H1 (cell line): ENCODE results near the gene CHD3. TPM values are rescaled to one million over a fixed set of nuclear protein-coding genes. Genes with fewer than 3 reads are reported as not detected.

Experiments
- CTCF ChIA-PET: fragments of 300-600 bp; sonication (Branson Sonifier 250); formaldehyde crosslinking; loops from one replicate; lab custom pipeline; 2021; ENCODE audit not compliant: partially characterized antibody; lab: Charles Lee
- POLR2A ChIA-PET: fragments of 300-600 bp; sonication (Branson Sonifier 250); formaldehyde crosslinking; loops from one replicate; lab custom pipeline; 2021; ENCODE audit warnings: inconsistent platforms; ENCODE audit not compliant: partially characterized antibody; lab: Charles Lee
- DNase-seq, 2 experiments: peaks; one replicate each; pipeline versions ENCODE4 v3.0.0 to v3.0.0-alpha.2; 2010 to 2022; ENCODE audit warnings: low spot score in 2 of 2, low read depth in 1 of 2, mixed read lengths in 1 of 2
- FAIRE-seq: peaks from 2 replicates; lab custom pipeline; 2011; peaks lifted over from hg19 to GRCh38; lab: Jason Lieb, UNC
- H2AFZ ChIP-seq: 2 replicates; pipeline ENCODE4 v1.8.1; 2012; ENCODE audit warnings: low read length, inconsistent platforms
- H2AK5ac ChIP-seq: 2 replicates; pipeline ENCODE4 v1.6.1; 2013; ENCODE audit warnings: low read depth, low read length
- H2BK120ac ChIP-seq: replicated peaks from 2 replicates; pipeline ENCODE3; 2013; ENCODE audit warnings: low read depth, low read length, inconsistent platforms
- H2BK12ac ChIP-seq: 2 replicates; pipeline ENCODE4 v1.6.1; 2013; ENCODE audit warnings: low read depth, low read length
- H2BK15ac ChIP-seq: 2 replicates; pipeline ENCODE4 v1.6.1; 2013; ENCODE audit warnings: low read length
- H2BK20ac ChIP-seq: 2 replicates; pipeline ENCODE4 v1.6.1; 2013; ENCODE audit warnings: low read length
- H2BK5ac ChIP-seq: 2 replicates; pipeline ENCODE4 v1.6.1; 2013; ENCODE audit warnings: low read depth, low read length
- H3K14ac ChIP-seq: 2 replicates; pipeline ENCODE4 v1.6.1; 2013; ENCODE audit warnings: inconsistent platforms; ENCODE audit not compliant: insufficient read length
- H3K18ac ChIP-seq: 2 replicates; pipeline ENCODE4 v1.6.1; 2013; ENCODE audit warnings: low read length; ENCODE audit errors: extremely low read depth
- H3K23ac ChIP-seq: 2 replicates; pipeline ENCODE4 v1.6.1; 2013; ENCODE audit warnings: inconsistent platforms; ENCODE audit not compliant: insufficient read length
- H3K23me2 ChIP-seq: 2 replicates; pipeline ENCODE4 v1.6.1; 2013; ENCODE audit warnings: low read depth, low read length
- H3K27ac ChIP-seq: 2 replicates; pipeline ENCODE4 v1.6.1; 2011; ENCODE audit warnings: low read depth, low read length, inconsistent platforms
- H3K27me3 ChIP-seq, 4 experiments: replicated peaks in 1 of 4; 1 replicate in 1 of 4; 2 replicates in 3 of 4; pipeline versions ENCODE4 v1.6.1 to v1.8.1; 2011 to 2013; ENCODE audit warnings: low read length in 3 of 4, mild to moderate bottlenecking in 3 of 4, inconsistent platforms in 2 of 4, mixed read lengths in 2 of 4, moderate library complexity in 1 of 4; ENCODE audit not compliant: control insufficient read depth in 3 of 4, insufficient read depth in 3 of 4; ENCODE audit errors: extremely low read depth in 1 of 4
- H3K36me3 ChIP-seq, 4 experiments: 2 replicates each; pipeline versions ENCODE4 v1.6.1 to v1.8.1; 2011 to 2013; ENCODE audit warnings: mild to moderate bottlenecking in 4 of 4, low read length in 3 of 4, moderate library complexity in 2 of 4, control low read depth in 1 of 4, inconsistent platforms in 1 of 4; ENCODE audit not compliant: insufficient read depth in 4 of 4, control insufficient read depth in 2 of 4
- H3K4ac ChIP-seq: replicated peaks from 2 replicates; pipeline ENCODE3; 2013; ENCODE audit warnings: low read length, low read depth, mixed read lengths, inconsistent platforms; ENCODE audit not compliant: insufficient read length
- H3K4me1 ChIP-seq, 4 experiments: replicated peaks in 1 of 4; 1 replicate in 1 of 4; 2 replicates in 3 of 4; pipeline versions ENCODE4 v1.6.1 to v1.8.1; 2011 to 2013; ENCODE audit warnings: low read length in 3 of 4, inconsistent platforms in 2 of 4, mixed read lengths in 1 of 4; ENCODE audit not compliant: insufficient read depth in 4 of 4, control insufficient read depth in 3 of 4
- H3K4me2 ChIP-seq, 2 experiments: 2 replicates each; pipeline versions ENCODE4 v1.6.1 to v1.8.1; 2011 to 2013; ENCODE audit warnings: low read depth in 2 of 2, low read length in 2 of 2, control low read depth in 1 of 2, inconsistent platforms in 1 of 2, mild to moderate bottlenecking in 1 of 2; ENCODE audit not compliant: insufficient read depth in 1 of 2
- H3K4me3 ChIP-seq, 4 experiments: fragments of 200-600, 300-600 bp in 1 of 4; sonication (generic), shearing (Covaris generic), sonication (Bioruptor Twin) in 1 of 4; 2 replicates each; pipeline versions ENCODE4 v1.5.1 to v1.8.1; 2011 to 2016; ENCODE audit warnings: low read length in 4 of 4, low read depth in 3 of 4, control low read depth in 2 of 4, inconsistent platforms in 2 of 4, mild to moderate bottlenecking in 2 of 4, mixed read lengths in 1 of 4, moderate library complexity in 1 of 4; ENCODE audit not compliant: insufficient read depth in 2 of 4; ENCODE audit errors: extremely low read depth in 1 of 4
- H3K56ac ChIP-seq: replicated peaks from 2 replicates; pipeline ENCODE3; 2013; ENCODE audit warnings: low read depth, mild to moderate bottlenecking, mixed read lengths, low read length, inconsistent platforms; ENCODE audit not compliant: insufficient read length
- H3K79me1 ChIP-seq: 2 replicates; pipeline ENCODE4 v1.6.1; 2013; ENCODE audit warnings: low read depth, low read length, control low read depth
- H3K79me2 ChIP-seq, 2 experiments: 2 replicates each; pipeline versions ENCODE4 v1.6.1 to v1.8.1; 2012 to 2013; ENCODE audit warnings: low read length in 2 of 2, mild to moderate bottlenecking in 2 of 2, inconsistent platforms in 1 of 2; ENCODE audit not compliant: insufficient read depth in 2 of 2, control insufficient read depth in 1 of 2
- H3K9ac ChIP-seq, 4 experiments: replicated peaks in 1 of 4; 1 replicate in 1 of 4; 2 replicates in 3 of 4; pipeline versions ENCODE4 v1.6.1 to v1.8.1; 2011 to 2013; ENCODE audit warnings: low read depth in 3 of 4, low read length in 3 of 4, control low read depth in 2 of 4, mild to moderate bottlenecking in 2 of 4, moderate library complexity in 2 of 4, inconsistent platforms in 1 of 4; ENCODE audit errors: extremely low read depth in 1 of 4
- H3K9me3 ChIP-seq, 2 experiments: 2 replicates each; pipeline versions ENCODE4 v1.6.1 to v1.8.1; 2012 to 2013; ENCODE audit warnings: mild to moderate bottlenecking in 2 of 2, moderate library complexity in 2 of 2, control low read depth in 1 of 2, inconsistent platforms in 1 of 2, low read depth in 1 of 2, low read length in 1 of 2, mixed read lengths in 1 of 2; ENCODE audit not compliant: insufficient read depth in 2 of 2
- H4K20me1 ChIP-seq, 2 experiments: replicated peaks in 1 of 2; 2 replicates each; pipeline versions ENCODE3 to v1.8.1; 2011 to 2013; ENCODE audit warnings: inconsistent platforms in 2 of 2, low read length in 2 of 2, mild to moderate bottlenecking in 1 of 2; ENCODE audit not compliant: insufficient read depth in 2 of 2, control insufficient read depth in 1 of 2
- H4K5ac ChIP-seq: 2 replicates; pipeline ENCODE4 v1.6.1; 2013; ENCODE audit warnings: low read length, low read depth, mixed read lengths, inconsistent platforms; ENCODE audit not compliant: insufficient read length
- H4K8ac ChIP-seq: 2 replicates; pipeline ENCODE4 v1.8.0; 2013; ENCODE audit warnings: mild to moderate bottlenecking, moderate library complexity, low read length, inconsistent platforms; ENCODE audit not compliant: insufficient read depth; ENCODE audit errors: extremely low read depth
- H4K91ac ChIP-seq: replicated peaks from 2 replicates; pipeline ENCODE3; 2013; ENCODE audit warnings: low read length, mixed read lengths, inconsistent platforms; ENCODE audit not compliant: insufficient read length
- ASH2L ChIP-seq: fragments of 200-600, 300-600 bp; sonication (generic); IDR thresholded peaks from one replicate; pipeline ENCODE4 v1.7.1; 2017; ENCODE audit warnings: low read length
- CBX8 ChIP-seq: fragments of 300-800, 300-1000 bp; sonication (generic); IDR thresholded peaks from 2 replicates; pipeline ENCODE4 v1.7.1; 2016; ENCODE audit warnings: low read depth, low read length, borderline replicate concordance
- CHD1 ChIP-seq: IDR thresholded peaks from 2 replicates; pipeline ENCODE4 v1.6.1; 2012; ENCODE audit warnings: low read depth, low read length, improper control_type of control experiment
- CHD2 ChIP-seq: IDR thresholded peaks from 2 replicates; pipeline ENCODE4 v1.6.1; 2012; ENCODE audit warnings: low read length, improper control_type of control experiment
- CREB1 ChIP-seq: IDR thresholded peaks from 2 replicates; pipeline ENCODE4 v1.6.1; 2012; ENCODE audit warnings: inconsistent platforms
- CTBP2 ChIP-seq: IDR thresholded peaks from 2 replicates; pipeline ENCODE4 v1.7.0; 2011; ENCODE audit warnings: borderline replicate concordance, mild to moderate bottlenecking, moderate library complexity, mixed read lengths, low read length; ENCODE audit not compliant: insufficient read depth, insufficient read length
- EGR1 ChIP-seq: IDR thresholded peaks from 2 replicates; pipeline ENCODE4 v1.6.1; 2011; ENCODE audit warnings: low read depth, low read length, borderline replicate concordance
- EZH2 ChIP-seq: fragments of 200-600 bp; sonication (generic); IDR thresholded peaks from 2 replicates; pipeline ENCODE4 v1.7.1; 2012; ENCODE audit warnings: low read depth, mild to moderate bottlenecking, moderate library complexity, low read length, inconsistent platforms; ENCODE audit not compliant: severe bottlenecking
- KDM4A ChIP-seq: IDR thresholded peaks from one replicate; pipeline ENCODE4 v1.7.1; 2012; ENCODE audit warnings: low read depth, mild to moderate bottlenecking, moderate library complexity, low read length, inconsistent platforms; ENCODE audit not compliant: severe bottlenecking
- NANOG ChIP-seq: IDR thresholded peaks from 2 replicates; pipeline ENCODE4 v1.6.1; 2011; ENCODE audit warnings: low read length, low read depth, mild to moderate bottlenecking, inconsistent platforms; ENCODE audit not compliant: insufficient read depth, poor library complexity, severe bottlenecking
- POLR2AphosphoS5 ChIP-seq: IDR thresholded peaks from 2 replicates; pipeline ENCODE4 v1.6.1; 2011; ENCODE audit warnings: low read depth, low read length
- RFX5 ChIP-seq: IDR thresholded peaks from 2 replicates; pipeline ENCODE4 v1.6.1; 2011; ENCODE audit warnings: low read depth, low read length, improper control_type of control experiment, borderline replicate concordance
- SUZ12 ChIP-seq: fragments of 200-600 bp; sonication (generic); IDR thresholded peaks from 2 replicates; pipeline ENCODE4 v1.6.1; 2012; ENCODE audit warnings: mild to moderate bottlenecking, inconsistent platforms, low read length, moderate library complexity, mixed read lengths
- TBP ChIP-seq: IDR thresholded peaks from 2 replicates; pipeline ENCODE4 v1.6.1; 2011; ENCODE audit warnings: low read depth, low read length, improper control_type of control experiment
- WGBS, 2 experiments: shearing (Covaris generic) in 1 of 2; methylation state at CpG; one replicate each; pipeline versions ENCODE4 v1.1.6 to v1.1.7; 2013 to 2015; ENCODE audit warnings: low lambda C conversion rate in 2 of 2, mixed read lengths in 2 of 2, inconsistent platforms in 1 of 2, low coverage in 1 of 2, missing lambda C conversion rate in 1 of 2; ENCODE audit not compliant: insufficient replicate concordance in 2 of 2, insufficient coverage in 1 of 2, insufficient read length in 1 of 2; ENCODE audit errors: extremely low coverage in 1 of 2, missing lambda C conversion rate in 1 of 2; 5-methylcytosine and 5-hydroxymethylcytosine counted together
- polyA plus RNA-seq, 7 experiments: library from polyadenylated mRNA; depleted of rRNA in 3 of 7; stranded (reverse) in 5 of 7; unstranded in 2 of 7; fragments of >200 nt in 5 of 7; fragments of 200-250 nt in 2 of 7; gene quantifications; 1 replicate in 5 of 7; 2 replicates in 1 of 7; 4 replicates in 1 of 7; pipeline versions ENCODE4 v1.2.1 to v1.2.3, GENCODE V29; 2011 to 2013; ENCODE audit warnings: missing spikeins in 2 of 7, mixed read lengths in 2 of 7
- total RNA-seq: library from RNA; stranded (reverse); fragmentation: NEBNext Ultra II Directional; extraction: Animal tissue kit (Norgen Biotek cat#: 25700); gene quantifications from 2 replicates; pipeline ENCODE4 v1.2.1, GENCODE V29; 2021

The CHD3 gene
- total and polyA plus RNA-seq, 2 of the 8 experiments (the other 6 are each of a cell fraction or from before 2014, with no cell fraction given) = 12.3 to 12.9 TPM

DNA sequence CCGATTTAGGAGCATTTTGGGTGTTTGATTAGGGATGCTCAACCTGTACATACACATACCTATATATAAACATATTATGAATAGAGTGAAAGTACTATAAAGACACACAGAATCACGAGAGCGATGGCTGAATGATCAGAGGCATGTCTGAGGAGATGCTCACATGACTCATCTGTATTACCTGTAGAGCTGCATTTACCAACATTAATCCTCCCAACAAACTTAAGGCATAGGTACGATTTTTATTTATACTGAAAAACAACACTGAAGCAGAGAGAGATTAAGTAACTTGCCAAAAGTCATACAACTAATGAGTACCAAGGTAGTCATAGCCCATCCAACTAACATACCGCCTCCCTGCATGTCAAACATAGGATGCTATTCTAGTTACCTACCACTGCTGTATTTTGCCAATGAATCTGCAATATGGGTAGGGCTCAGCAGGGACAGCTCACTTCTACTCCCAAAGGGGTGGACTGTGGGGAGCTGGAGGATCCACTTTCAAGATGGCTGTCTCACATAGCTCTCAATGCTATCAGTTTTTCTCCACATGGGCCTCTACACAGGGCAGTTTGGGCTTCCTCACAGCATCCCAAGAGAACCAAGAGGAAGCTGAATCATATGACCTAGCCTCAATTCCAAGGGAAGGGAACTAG is 23.5 kb upstream of the CHD3 start:
- no peaks in the 10 kb centered on the region for H3K9me3 ChIP-seq
- H3K4me1 ChIP-seq = no peaks in the 10 kb centered on the region; a peak in 1 of 7 replicates
- H4K91ac ChIP-seq = no peak overlapping the region
- H3K79me1 ChIP-seq = no peaks in the 10 kb centered on the region
- H2BK12ac ChIP-seq = no peak overlapping the region
- H3K18ac ChIP-seq = no peak overlapping the region
- H2BK15ac ChIP-seq = no peak overlapping the region
- DNase-seq (no peak), FAIRE-seq (no peak)
- no peaks in the 10 kb centered on the region for H4K20me1 ChIP-seq
- H3K23ac ChIP-seq = no peak overlapping the region
- no peak overlapping the region for H3K27ac ChIP-seq
- POLR2A ChIA-PET = interaction anchor here (0.8 to 2.7 kb wide), 2 partner anchors 8 to 10 kb away, joined by 3 to 8 read pairs; partner anchors contain the start of gene NAA38
- H2AK5ac ChIP-seq = no peak overlapping the region
- no peak overlapping the region for H2BK5ac ChIP-seq
- no peak overlapping the region for H3K4me2 ChIP-seq
- no peaks in the 10 kb centered on the region; a peak in 1 of 8 replicates for H3K36me3 ChIP-seq
- no peaks in the 10 kb centered on the region for H3K79me2 ChIP-seq
- no peak overlapping the region for H3K56ac ChIP-seq
- no peaks in the 10 kb centered on the region for H3K27me3 ChIP-seq
- H3K4ac ChIP-seq = no peak overlapping the region
- H2BK120ac ChIP-seq = no peak overlapping the region
- H4K8ac ChIP-seq = no peak overlapping the region
- no peaks in the 10 kb centered on the region for H3K23me2 ChIP-seq
- H3K4me3 ChIP-seq = no peak overlapping the region
- no peak overlapping the region for H2BK20ac ChIP-seq
- H2AFZ ChIP-seq = no peak overlapping the region
- no peak overlapping the region for H3K14ac ChIP-seq
- H4K5ac ChIP-seq = no peak overlapping the region
- no peak overlapping the region for H3K9ac ChIP-seq
- WGBS, 2 experiments = 93% methylated on average over 5 of the region's 5 CpGs; no CpG with 5 or more reads in 1 of the 2 experiments
- CTCF ChIA-PET = interaction anchor here (0.6 to 5.5 kb wide), 17 partner anchors 14 to 228 kb away, joined by 3 to 26 read pairs (median 3); no protein-coding TSS in a partner anchor
- TF ChIP-seq SUZ12 (no peak), NANOG (no peak), CHD2 (no peak), EZH2 (no peak), CHD1 (no peak), KDM4A (no peak), POLR2AphosphoS5 (no peak), TBP (no peak), ASH2L (no peak), EGR1 (no peak), RFX5 (no peak), CREB1 (no peak), CTBP2 (no peak), CBX8 (no peak)
